SU-DHL-6 (cell line): Measurements from ENCODE around the gene ABLIM1.

Experiments used
- H2AFZ ChIP-seq: fragments of 200-600 bp; sonication (generic); 2 replicates; pipeline ENCODE4 v1.6.1; 2014; ENCODE audit warnings: low read depth, mild to moderate bottlenecking, moderate library complexity, mixed read lengths, antibody characterized with exemption, low read length; ENCODE audit not compliant: severe bottlenecking
- H3F3A ChIP-seq: fragments of 200-600 bp; shearing (Covaris generic); 2 replicates; pipeline ENCODE4 v1.6.0; 2016; ENCODE audit warnings: antibody characterized with exemption, mild to moderate bottlenecking; ENCODE audit not compliant: insufficient read depth
- H3K27ac ChIP-seq: fragments of 200-600 bp; sonication (generic); 2 replicates; pipeline ENCODE4 v1.5.1; 2016; ENCODE audit warnings: low read depth, mild to moderate bottlenecking, low read length, moderate library complexity, mixed read lengths
- H3K27me3 ChIP-seq: fragments of 200-600 bp; sonication (generic), shearing (Covaris generic); 2 replicates; pipeline ENCODE4 v1.6.0; 2014; ENCODE audit warnings: mild to moderate bottlenecking, low read length
- H3K36me3 ChIP-seq: fragments of 200-600 bp; sonication (generic); 2 replicates; pipeline ENCODE4 v1.6.1; 2014; ENCODE audit warnings: mild to moderate bottlenecking, low read length, mixed read lengths
- H3K4me2 ChIP-seq: fragments of 300-600, 200-600 bp; shearing (Covaris generic), sonication (generic); 2 replicates; pipeline ENCODE4 v1.6.0; 2014; ENCODE audit warnings: low read length, low read depth, mild to moderate bottlenecking; ENCODE audit not compliant: poor library complexity, severe bottlenecking
- H3K4me3 ChIP-seq: fragments of 200-600 bp; sonication (generic); 2 replicates; pipeline ENCODE4 v1.5.1; 2014; ENCODE audit warnings: antibody characterized with exemption, low read length, mild to moderate bottlenecking, mixed read lengths; ENCODE audit not compliant: insufficient read depth, poor library complexity, severe bottlenecking
- H3K79me2 ChIP-seq: fragments of 200-600 bp; sonication (generic); 2 replicates; pipeline ENCODE4 v1.6.1; 2014; ENCODE audit warnings: mild to moderate bottlenecking, low read length, moderate library complexity; ENCODE audit not compliant: insufficient read depth
- H3K9ac ChIP-seq: fragments of 200-600 bp; sonication (generic); 2 replicates; pipeline ENCODE4 v1.7.0; 2014; ENCODE audit warnings: mild to moderate bottlenecking, low read length
- H3K9me2 ChIP-seq: fragments of 200-600 bp; sonication (generic); replicated peaks from 2 replicates; pipeline ENCODE4 v1.6.1; 2014; ENCODE audit warnings: low read length; ENCODE audit not compliant: insufficient read depth
- H3K9me3 ChIP-seq: fragments of 200-600 bp; sonication (generic); 2 replicates; pipeline ENCODE4 v1.6.1; 2014; ENCODE audit warnings: low read length, mixed read lengths; ENCODE audit not compliant: insufficient read depth
- H4K20me1 ChIP-seq: fragments of 200-600 bp; sonication (generic); 2 replicates; pipeline ENCODE4 v1.6.1; 2014; ENCODE audit warnings: low read depth, mild to moderate bottlenecking, antibody characterized with exemption, low read length, moderate library complexity, mixed read lengths
- EZH2phosphoT487 ChIP-seq: fragments of 200-600 bp; sonication (generic), shearing (Covaris generic); conservative IDR thresholded peaks from 2 replicates; pipeline ENCODE4 v1.6.1; 2018; ENCODE audit warnings: mild to moderate bottlenecking, antibody characterized with exemption, low read length, moderate library complexity, mixed read lengths
- TF ChIP-seq, protein P1 (sequence below): fragments of 200-600 bp; sonication (generic); IDR thresholded peaks from one replicate; pipeline ENCODE4 v1.5.1; 2017; ENCODE audit warnings: antibody characterized with exemption, mild to moderate bottlenecking, low read length, moderate library complexity; ENCODE audit not compliant: insufficient read depth, poor library complexity, severe bottlenecking

Gene ABLIM1

DNA sequence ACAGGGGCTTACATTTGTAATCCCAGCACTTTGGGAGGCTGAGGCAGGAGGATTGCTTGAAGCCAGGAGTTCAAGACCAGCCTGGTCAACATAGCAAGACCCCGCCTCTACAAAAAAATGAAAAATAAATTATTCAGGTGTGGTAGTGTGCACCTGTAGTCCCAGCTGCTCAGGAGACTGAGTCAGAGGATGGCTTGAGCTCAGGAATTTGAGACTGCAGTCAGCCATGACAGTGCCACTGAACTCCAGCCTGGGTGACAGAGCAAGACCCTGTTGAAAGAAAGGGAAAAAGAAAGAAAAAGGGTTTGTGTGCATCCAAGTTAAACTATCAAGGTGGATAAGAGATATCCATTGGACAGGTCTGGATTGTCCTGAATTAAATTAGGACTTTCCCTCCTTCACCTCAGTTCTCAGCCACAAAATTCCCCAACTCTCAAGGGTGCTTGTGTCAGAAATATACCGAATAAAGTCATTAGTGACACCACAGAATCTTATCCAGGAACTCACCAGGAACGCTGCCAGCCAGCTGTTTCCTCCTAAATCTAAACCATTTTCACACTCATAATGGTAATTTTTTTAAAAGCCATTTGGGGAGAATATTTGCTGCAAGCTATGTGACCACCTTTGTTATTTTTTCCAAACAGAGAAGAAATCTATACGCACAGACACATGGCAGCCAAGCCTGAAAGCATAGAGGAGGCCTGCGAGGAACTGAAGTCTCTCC is 265.8 kb downstream of the ABLIM1 start:
- Histone ChIP-seq H3K9ac (no peak overlapping the region), H3K9me3 (no peaks in the 10 kb centered on the region), H3K79me2 (no peaks in the 10 kb centered on the region), H3F3A (no peaks in the 10 kb centered on the region), H3K36me3 (no peaks in the 10 kb centered on the region), H3K27me3 (no peaks in the 10 kb centered on the region), H3K4me3 (no peak overlapping the region), H3K4me2 (no peak overlapping the region), H3K9me2 (no peaks in the 10 kb centered on the region), H4K20me1 (no peaks in the 10 kb centered on the region), H3K27ac (no peak overlapping the region), H2AFZ (no peak overlapping the region)
- TF ChIP-seq, protein P1, sequence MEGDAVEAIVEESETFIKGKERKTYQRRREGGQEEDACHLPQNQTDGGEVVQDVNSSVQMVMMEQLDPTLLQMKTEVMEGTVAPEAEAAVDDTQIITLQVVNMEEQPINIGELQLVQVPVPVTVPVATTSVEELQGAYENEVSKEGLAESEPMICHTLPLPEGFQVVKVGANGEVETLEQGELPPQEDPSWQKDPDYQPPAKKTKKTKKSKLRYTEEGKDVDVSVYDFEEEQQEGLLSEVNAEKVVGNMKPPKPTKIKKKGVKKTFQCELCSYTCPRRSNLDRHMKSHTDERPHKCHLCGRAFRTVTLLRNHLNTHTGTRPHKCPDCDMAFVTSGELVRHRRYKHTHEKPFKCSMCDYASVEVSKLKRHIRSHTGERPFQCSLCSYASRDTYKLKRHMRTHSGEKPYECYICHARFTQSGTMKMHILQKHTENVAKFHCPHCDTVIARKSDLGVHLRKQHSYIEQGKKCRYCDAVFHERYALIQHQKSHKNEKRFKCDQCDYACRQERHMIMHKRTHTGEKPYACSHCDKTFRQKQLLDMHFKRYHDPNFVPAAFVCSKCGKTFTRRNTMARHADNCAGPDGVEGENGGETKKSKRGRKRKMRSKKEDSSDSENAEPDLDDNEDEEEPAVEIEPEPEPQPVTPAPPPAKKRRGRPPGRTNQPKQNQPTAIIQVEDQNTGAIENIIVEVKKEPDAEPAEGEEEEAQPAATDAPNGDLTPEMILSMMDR: no peak
- no peak for TF ChIP-seq EZH2phosphoT487

GRCh38 chr10:114391599-114391998 is 266.5 kb downstream of the ABLIM1 start:
- no peak overlapping the region for H3K9ac ChIP-seq
- H3K36me3 ChIP-seq: no peaks in the 10 kb centered on the region
- TF ChIP-seq, protein P1: no peak
- no peak for TF ChIP-seq EZH2phosphoT487
- H3K4me2 ChIP-seq: no peak overlapping the region
- no peaks in the 10 kb centered on the region for H3F3A ChIP-seq
- no peak overlapping the region for H3K27ac ChIP-seq
- H2AFZ ChIP-seq: no peak overlapping the region
- no peaks in the 10 kb centered on the region for H3K79me2 ChIP-seq
- no peak overlapping the region for H3K4me3 ChIP-seq
- no peaks in the 10 kb centered on the region for H4K20me1 ChIP-seq
- H3K27me3 ChIP-seq: no peaks in the 10 kb centered on the region
- H3K9me3 ChIP-seq: no peaks in the 10 kb centered on the region
- no peaks in the 10 kb centered on the region for H3K9me2 ChIP-seq

- Histone ChIP-seq H3F3A (no peaks in the 10 kb centered on the region), H3K27me3 (no peaks in the 10 kb centered on the region), H4K20me1 (no peaks in the 10 kb centered on the region), H3K27ac (no peak overlapping the region), H2AFZ (no peak overlapping the region), H3K4me2 (no peak overlapping the region), H3K9me3 (no peaks in the 10 kb centered on the region), H3K4me3 (no peak overlapping the region), H3K36me3 (no peaks in the 10 kb centered on the region), H3K9ac (no peak overlapping the region), H3K9me2 (no peaks in the 10 kb centered on the region), H3K79me2 (no peaks in the 10 kb centered on the region)
- no peak for TF ChIP-seq EZH2phosphoT487
- TF ChIP-seq, protein P1: no peak
Observed at GRCh38 chr10:114389426-114389825, 268.6 kb downstream of the ABLIM1 start.
